Activated T-cell treated with anti-CD3 and anti-CD28 coated beads, Interleukin-2, amount 50 U/mL, for 24 hours (primary cell): ENCODE results near the gene VAT1.
"Not testable (repeated sequence)": the region's sequence is repeated elsewhere in the genome, so short reads cannot be mapped to it uniquely, and the experiment has no call there.

Experiments
- DNase-seq: peaks from one replicate; pipeline ENCODE4 v3.0.0-alpha.2; 2020
- H3K27ac Mint-ChIP-seq: 2 replicates; pipeline ENCODE4 v1.8.0; 2020; ENCODE audit warnings: mild to moderate bottlenecking, mixed read lengths
- H3K27me3 Mint-ChIP-seq: 2 replicates; pipeline ENCODE4 v1.8.0; 2020; ENCODE audit warnings: mixed read lengths
- H3K36me3 Mint-ChIP-seq: 2 replicates; pipeline ENCODE4 v1.8.0; 2020; ENCODE audit warnings: low read depth, mixed read lengths
- H3K4me1 Mint-ChIP-seq: 2 replicates; pipeline ENCODE4 v1.8.0; 2020; ENCODE audit warnings: low read depth, mixed read lengths
- H3K4me3 Mint-ChIP-seq: 2 replicates; pipeline ENCODE4 v1.8.0; 2020; ENCODE audit warnings: mild to moderate bottlenecking, moderate library complexity, mixed read lengths
- H3K9me3 Mint-ChIP-seq: 2 replicates; pipeline ENCODE4 v1.8.0; 2020; ENCODE audit warnings: mixed read lengths

Gene VAT1

GRCh38 chr17:42979511-42980273 is 42.5 kb downstream of the VAT1 start, which contains the start of gene PTGES3L:
PTGES3L (minus strand) TSS chr17:42980080; CDS start chr17:42980053, 27 bp downstream.
- H3K4me1 Mint-ChIP-seq, result peaks cover 38% of the 10 kb centered on the region
- no peaks in the 10 kb centered on the region for H3K27me3 Mint-ChIP-seq
- H3K4me3 Mint-ChIP-seq, result peak within 1 kb of the TSS; percentile 99
- DNase-seq, result no peak
- H3K36me3 Mint-ChIP-seq, result peaks cover 36% of the 10 kb centered on the region
- peak within 1 kb of the TSS; percentile 99 for H3K27ac Mint-ChIP-seq
- no peaks in the 10 kb centered on the region for H3K9me3 Mint-ChIP-seq

- not testable (repeated sequence) for H3K27ac Mint-ChIP-seq, H3K9me3 Mint-ChIP-seq, DNase-seq, H3K36me3 Mint-ChIP-seq, H3K27me3 Mint-ChIP-seq, H3K4me3 Mint-ChIP-seq
- peaks cover 15% of the 10 kb centered on the region for H3K4me1 Mint-ChIP-seq
Measured at GRCh38 chr17:42975701-42976100, 46.5 kb downstream of the VAT1 start.

- Mint-ChIP-seq H3K36me3 (peaks cover 3% of the 10 kb centered on the region), H3K4me1 (peaks cover 13% of the 10 kb centered on the region), H3K9me3 (no peaks in the 10 kb centered on the region), H3K27me3 (no peaks in the 10 kb centered on the region), H3K4me3 (no peak overlapping the region), H3K27ac (no peak overlapping the region)
- no peak for DNase-seq
Measured at GRCh38 chr17:42975265-42975664, 46.9 kb downstream of the VAT1 start.

GRCh38 chr17:42973323-42973722 is 48.9 kb downstream of the VAT1 start:
- not testable (repeated sequence) for H3K9me3 Mint-ChIP-seq, H3K27me3 Mint-ChIP-seq, H3K27ac Mint-ChIP-seq, H3K36me3 Mint-ChIP-seq, H3K4me3 Mint-ChIP-seq, H3K4me1 Mint-ChIP-seq, DNase-seq

GRCh38 chr17:42971589-42971988 is 50.6 kb downstream of the VAT1 start:
- H3K4me1 Mint-ChIP-seq, result no peaks in the 10 kb centered on the region
- H3K4me3 Mint-ChIP-seq, result no peak overlapping the region
- no peaks in the 10 kb centered on the region for H3K36me3 Mint-ChIP-seq
- no peaks in the 10 kb centered on the region for H3K27me3 Mint-ChIP-seq
- H3K27ac Mint-ChIP-seq, result no peak overlapping the region
- no peak for DNase-seq
- H3K9me3 Mint-ChIP-seq, result no peaks in the 10 kb centered on the region

GRCh38 chr17:42969001-42969581 is 53.1 kb downstream of the VAT1 start:
- H3K27ac Mint-ChIP-seq, result no peak overlapping the region
- H3K4me3 Mint-ChIP-seq, result no peak overlapping the region
- no peaks in the 10 kb centered on the region for H3K27me3 Mint-ChIP-seq
- DNase-seq, result no peak
- H3K9me3 Mint-ChIP-seq, result no peaks in the 10 kb centered on the region
- peaks cover 6% of the 10 kb centered on the region for H3K36me3 Mint-ChIP-seq
- H3K4me1 Mint-ChIP-seq, result peaks cover 5% of the 10 kb centered on the region

- H3K4me3 Mint-ChIP-seq, result no peak overlapping the region
- no peaks in the 10 kb centered on the region for H3K9me3 Mint-ChIP-seq
- no peak for DNase-seq
- no peak overlapping the region for H3K27ac Mint-ChIP-seq
- peaks cover 12% of the 10 kb centered on the region for H3K4me1 Mint-ChIP-seq
- peaks cover 16% of the 10 kb centered on the region for H3K36me3 Mint-ChIP-seq
- no peaks in the 10 kb centered on the region for H3K27me3 Mint-ChIP-seq
Measured at GRCh38 chr17:42967925-42968324, 54.3 kb downstream of the VAT1 start.
